ENCODE measurements around the gene LAMA2. TPM values are rescaled to one million over a fixed set of nuclear protein-coding genes. Genes with fewer than 3 reads are reported as not detected.

LAMA2 gene
- total and polyA plus RNA-seq, 2 experiments from 2014 or later: 0.91 to 6.4 TPM

DNA sequence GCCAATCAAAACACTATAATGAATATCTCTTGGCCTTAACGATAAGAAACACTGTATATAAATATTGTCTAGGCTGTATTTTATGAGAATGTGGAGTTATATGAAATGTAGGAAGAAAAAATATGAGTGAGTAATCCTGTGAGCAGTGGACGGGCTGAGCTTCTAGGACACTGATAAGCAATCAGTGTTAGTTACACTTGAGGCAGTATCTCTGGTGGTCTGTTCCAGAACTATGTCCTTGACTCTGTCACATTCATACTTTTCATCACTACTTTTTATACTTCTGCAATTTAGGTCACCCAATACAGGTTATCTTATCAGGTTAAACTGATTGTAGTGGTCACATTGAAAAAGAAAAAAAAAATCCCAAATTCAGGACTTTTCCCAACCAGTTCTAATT is 360.4 kb downstream of the LAMA2 start (continued):
- TF ChIP-seq, protein P1, sequence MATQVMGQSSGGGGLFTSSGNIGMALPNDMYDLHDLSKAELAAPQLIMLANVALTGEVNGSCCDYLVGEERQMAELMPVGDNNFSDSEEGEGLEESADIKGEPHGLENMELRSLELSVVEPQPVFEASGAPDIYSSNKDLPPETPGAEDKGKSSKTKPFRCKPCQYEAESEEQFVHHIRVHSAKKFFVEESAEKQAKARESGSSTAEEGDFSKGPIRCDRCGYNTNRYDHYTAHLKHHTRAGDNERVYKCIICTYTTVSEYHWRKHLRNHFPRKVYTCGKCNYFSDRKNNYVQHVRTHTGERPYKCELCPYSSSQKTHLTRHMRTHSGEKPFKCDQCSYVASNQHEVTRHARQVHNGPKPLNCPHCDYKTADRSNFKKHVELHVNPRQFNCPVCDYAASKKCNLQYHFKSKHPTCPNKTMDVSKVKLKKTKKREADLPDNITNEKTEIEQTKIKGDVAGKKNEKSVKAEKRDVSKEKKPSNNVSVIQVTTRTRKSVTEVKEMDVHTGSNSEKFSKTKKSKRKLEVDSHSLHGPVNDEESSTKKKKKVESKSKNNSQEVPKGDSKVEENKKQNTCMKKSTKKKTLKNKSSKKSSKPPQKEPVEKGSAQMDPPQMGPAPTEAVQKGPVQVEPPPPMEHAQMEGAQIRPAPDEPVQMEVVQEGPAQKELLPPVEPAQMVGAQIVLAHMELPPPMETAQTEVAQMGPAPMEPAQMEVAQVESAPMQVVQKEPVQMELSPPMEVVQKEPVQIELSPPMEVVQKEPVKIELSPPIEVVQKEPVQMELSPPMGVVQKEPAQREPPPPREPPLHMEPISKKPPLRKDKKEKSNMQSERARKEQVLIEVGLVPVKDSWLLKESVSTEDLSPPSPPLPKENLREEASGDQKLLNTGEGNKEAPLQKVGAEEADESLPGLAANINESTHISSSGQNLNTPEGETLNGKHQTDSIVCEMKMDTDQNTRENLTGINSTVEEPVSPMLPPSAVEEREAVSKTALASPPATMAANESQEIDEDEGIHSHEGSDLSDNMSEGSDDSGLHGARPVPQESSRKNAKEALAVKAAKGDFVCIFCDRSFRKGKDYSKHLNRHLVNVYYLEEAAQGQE (IDR thresholded peaks at IDR 0.05; ENCODE audit: unreplicated experiment): no peak
- no peak for TF ChIP-seq EZH2phosphoT487 (IDR thresholded peaks at IDR 0.05; ENCODE audit: unreplicated experiment)
- TF ChIP-seq, protein P2, sequence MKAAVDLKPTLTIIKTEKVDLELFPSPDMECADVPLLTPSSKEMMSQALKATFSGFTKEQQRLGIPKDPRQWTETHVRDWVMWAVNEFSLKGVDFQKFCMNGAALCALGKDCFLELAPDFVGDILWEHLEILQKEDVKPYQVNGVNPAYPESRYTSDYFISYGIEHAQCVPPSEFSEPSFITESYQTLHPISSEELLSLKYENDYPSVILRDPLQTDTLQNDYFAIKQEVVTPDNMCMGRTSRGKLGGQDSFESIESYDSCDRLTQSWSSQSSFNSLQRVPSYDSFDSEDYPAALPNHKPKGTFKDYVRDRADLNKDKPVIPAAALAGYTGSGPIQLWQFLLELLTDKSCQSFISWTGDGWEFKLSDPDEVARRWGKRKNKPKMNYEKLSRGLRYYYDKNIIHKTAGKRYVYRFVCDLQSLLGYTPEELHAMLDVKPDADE (IDR thresholded peaks at IDR 0.05): no peak

DNA sequence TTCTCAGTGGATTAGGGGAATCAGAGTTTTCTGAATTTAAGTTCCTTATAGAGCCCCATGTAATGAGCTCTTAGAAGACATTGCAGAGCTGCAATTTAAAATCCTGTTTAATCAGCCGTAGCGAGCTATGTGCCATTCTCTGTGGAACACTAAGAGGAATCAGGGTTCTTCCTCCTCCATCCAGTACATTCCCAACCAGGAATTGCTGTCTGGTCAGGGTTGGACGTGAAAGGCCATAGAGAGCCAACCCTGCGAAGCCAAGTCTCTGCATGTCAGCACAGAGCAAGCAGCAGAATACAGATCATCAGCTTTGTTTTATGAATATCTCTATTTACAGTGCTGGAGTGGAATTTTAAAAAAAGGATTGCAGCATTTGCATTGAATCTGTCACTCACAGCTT is 366.0 kb downstream of the LAMA2 start:
- Mint-ChIP-seq H3K27me3 (ENCODE audit: insufficient read depth, low read depth, poor library complexity) (no peaks in the 10 kb centered on the region), H3K4me1 (no peaks in the 10 kb centered on the region), H3K27ac (peak overlapping the region; percentile 72; the same call in 1 of the 2 replicates), H3K9me3 (no peaks in the 10 kb centered on the region), H3K36me3 (ENCODE audit: low read depth) (no peaks in the 10 kb centered on the region), H3K4me3 (no peak overlapping the region)
- Histone ChIP-seq H3K9me2 (ENCODE audit: insufficient read depth) (no peaks in the 10 kb centered on the region), H3K27ac (ENCODE audit: low read depth) (no peak overlapping the region), H3K27me3 (ENCODE audit: insufficient read depth) (no peaks in the 10 kb centered on the region), H3K4me3 (no peak overlapping the region), H3F3A (replicated peaks; ENCODE audit: low read depth) (no peaks in the 10 kb centered on the region), H3K4me1 (ENCODE audit: insufficient read depth) (no peaks in the 10 kb centered on the region), H3K79me2 (replicated peaks; ENCODE audit: insufficient read depth) (no peaks in the 10 kb centered on the region), H4K20me1 (replicated peaks; ENCODE audit: insufficient read depth) (no peaks in the 10 kb centered on the region), H3K36me3 (ENCODE audit: insufficient read depth) (no peaks in the 10 kb centered on the region), H3K4me2 (no peak overlapping the region), H2AFZ (no peak overlapping the region)
- ATAC-seq: no peak
- no peak for DNase-seq (ENCODE audit: low spot score)
- TF ChIP-seq, protein P3, sequence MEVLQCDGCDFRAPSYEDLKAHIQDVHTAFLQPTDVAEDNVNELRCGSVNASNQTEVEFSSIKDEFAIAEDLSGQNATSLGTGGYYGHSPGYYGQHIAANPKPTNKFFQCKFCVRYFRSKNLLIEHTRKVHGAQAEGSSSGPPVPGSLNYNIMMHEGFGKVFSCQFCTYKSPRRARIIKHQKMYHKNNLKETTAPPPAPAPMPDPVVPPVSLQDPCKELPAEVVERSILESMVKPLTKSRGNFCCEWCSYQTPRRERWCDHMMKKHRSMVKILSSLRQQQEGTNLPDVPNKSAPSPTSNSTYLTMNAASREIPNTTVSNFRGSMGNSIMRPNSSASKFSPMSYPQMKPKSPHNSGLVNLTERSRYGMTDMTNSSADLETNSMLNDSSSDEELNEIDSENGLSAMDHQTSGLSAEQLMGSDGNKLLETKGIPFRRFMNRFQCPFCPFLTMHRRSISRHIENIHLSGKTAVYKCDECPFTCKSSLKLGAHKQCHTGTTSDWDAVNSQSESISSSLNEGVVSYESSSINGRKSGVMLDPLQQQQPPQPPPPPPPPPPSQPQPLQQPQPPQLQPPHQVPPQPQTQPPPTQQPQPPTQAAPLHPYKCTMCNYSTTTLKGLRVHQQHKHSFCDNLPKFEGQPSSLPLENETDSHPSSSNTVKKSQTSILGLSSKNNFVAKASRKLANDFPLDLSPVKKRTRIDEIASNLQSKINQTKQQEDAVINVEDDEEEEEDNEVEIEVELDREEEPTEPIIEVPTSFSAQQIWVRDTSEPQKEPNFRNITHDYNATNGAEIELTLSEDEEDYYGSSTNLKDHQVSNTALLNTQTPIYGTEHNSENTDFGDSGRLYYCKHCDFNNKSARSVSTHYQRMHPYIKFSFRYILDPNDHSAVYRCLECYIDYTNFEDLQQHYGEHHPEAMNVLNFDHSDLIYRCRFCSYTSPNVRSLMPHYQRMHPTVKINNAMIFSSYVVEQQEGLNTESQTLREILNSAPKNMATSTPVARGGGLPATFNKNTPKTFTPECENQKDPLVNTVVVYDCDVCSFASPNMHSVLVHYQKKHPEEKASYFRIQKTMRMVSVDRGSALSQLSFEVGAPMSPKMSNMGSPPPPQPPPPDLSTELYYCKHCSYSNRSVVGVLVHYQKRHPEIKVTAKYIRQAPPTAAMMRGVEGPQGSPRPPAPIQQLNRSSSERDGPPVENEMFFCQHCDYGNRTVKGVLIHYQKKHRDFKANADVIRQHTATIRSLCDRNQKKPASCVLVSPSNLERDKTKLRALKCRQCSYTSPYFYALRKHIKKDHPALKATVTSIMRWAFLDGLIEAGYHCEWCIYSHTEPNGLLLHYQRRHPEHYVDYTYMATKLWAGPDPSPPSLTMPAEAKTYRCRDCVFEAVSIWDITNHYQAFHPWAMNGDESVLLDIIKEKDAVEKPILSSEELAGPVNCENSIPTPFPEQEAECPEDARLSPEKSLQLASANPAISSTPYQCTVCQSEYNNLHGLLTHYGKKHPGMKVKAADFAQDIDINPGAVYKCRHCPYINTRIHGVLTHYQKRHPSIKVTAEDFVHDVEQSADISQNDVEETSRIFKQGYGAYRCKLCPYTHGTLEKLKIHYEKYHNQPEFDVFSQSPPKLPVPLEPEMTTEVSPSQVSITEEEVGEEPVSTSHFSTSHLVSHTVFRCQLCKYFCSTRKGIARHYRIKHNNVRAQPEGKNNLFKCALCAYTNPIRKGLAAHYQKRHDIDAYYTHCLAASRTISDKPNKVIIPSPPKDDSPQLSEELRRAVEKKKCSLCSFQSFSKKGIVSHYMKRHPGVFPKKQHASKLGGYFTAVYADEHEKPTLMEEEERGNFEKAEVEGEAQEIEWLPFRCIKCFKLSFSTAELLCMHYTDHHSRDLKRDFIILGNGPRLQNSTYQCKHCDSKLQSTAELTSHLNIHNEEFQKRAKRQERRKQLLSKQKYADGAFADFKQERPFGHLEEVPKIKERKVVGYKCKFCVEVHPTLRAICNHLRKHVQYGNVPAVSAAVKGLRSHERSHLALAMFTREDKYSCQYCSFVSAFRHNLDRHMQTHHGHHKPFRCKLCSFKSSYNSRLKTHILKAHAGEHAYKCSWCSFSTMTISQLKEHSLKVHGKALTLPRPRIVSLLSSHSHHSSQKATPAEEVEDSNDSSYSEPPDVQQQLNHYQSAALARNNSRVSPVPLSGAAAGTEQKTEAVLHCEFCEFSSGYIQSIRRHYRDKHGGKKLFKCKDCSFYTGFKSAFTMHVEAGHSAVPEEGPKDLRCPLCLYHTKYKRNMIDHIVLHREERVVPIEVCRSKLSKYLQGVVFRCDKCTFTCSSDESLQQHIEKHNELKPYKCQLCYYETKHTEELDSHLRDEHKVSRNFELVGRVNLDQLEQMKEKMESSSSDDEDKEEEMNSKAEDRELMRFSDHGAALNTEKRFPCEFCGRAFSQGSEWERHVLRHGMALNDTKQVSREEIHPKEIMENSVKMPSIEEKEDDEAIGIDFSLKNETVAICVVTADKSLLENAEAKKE (CRISPR knock-in tag; IDR thresholded peaks at IDR 0.05): no peak
- TF ChIP-seq STAT1 (IDR thresholded peaks at IDR 0.05; ENCODE audit: unreplicated experiment): no peak
- TF ChIP-seq EZH2phosphoT487 (IDR thresholded peaks at IDR 0.05; ENCODE audit: unreplicated experiment): no peak
- TF ChIP-seq, protein P2 (IDR thresholded peaks at IDR 0.05): no peak
- TF ChIP-seq, protein P4, sequence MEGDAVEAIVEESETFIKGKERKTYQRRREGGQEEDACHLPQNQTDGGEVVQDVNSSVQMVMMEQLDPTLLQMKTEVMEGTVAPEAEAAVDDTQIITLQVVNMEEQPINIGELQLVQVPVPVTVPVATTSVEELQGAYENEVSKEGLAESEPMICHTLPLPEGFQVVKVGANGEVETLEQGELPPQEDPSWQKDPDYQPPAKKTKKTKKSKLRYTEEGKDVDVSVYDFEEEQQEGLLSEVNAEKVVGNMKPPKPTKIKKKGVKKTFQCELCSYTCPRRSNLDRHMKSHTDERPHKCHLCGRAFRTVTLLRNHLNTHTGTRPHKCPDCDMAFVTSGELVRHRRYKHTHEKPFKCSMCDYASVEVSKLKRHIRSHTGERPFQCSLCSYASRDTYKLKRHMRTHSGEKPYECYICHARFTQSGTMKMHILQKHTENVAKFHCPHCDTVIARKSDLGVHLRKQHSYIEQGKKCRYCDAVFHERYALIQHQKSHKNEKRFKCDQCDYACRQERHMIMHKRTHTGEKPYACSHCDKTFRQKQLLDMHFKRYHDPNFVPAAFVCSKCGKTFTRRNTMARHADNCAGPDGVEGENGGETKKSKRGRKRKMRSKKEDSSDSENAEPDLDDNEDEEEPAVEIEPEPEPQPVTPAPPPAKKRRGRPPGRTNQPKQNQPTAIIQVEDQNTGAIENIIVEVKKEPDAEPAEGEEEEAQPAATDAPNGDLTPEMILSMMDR (conservative IDR thresholded peaks at IDR 0.05; ENCODE audit: low read depth in 2 of 2): no peak
- TF ChIP-seq ZNF114 (CRISPR knock-in tag; IDR thresholded peaks at IDR 0.05): no peak
